HG03432 (cell line): ENCODE data around the gene UNC13C.

Experiments used
- ATAC-seq: cut with Tn5 transposase; IDR thresholded peaks from one replicate; pipeline ENCODE4 v1.9.1; 2021; ENCODE audit warnings: mild to moderate bottlenecking, moderate library complexity; ENCODE audit not compliant: unreplicated experiment

The UNC13C gene

GRCh38 chr15:54608876-54609835 lies 630.9 kb downstream of the UNC13C start:
- no peak for ATAC-seq

GRCh38 chr15:54618120-54618519 lies 639.9 kb downstream of the UNC13C start:
- ATAC-seq, result no peak

GRCh38 chr15:54619180-54619579 lies 640.9 kb downstream of the UNC13C start:
- ATAC-seq, result no peak

- ATAC-seq, result no peak
Measured at GRCh38 chr15:54620916-54621315, 642.7 kb downstream of the UNC13C start.

GRCh38 chr15:54636147-54636546 lies 657.9 kb downstream of the UNC13C start:
- ATAC-seq, result no peak

GRCh38 chr15:54638666-54639065 lies 660.4 kb downstream of the UNC13C start:
- no peak for ATAC-seq

- no peak for ATAC-seq
Measured at GRCh38 chr15:54640873-54641272, 662.6 kb downstream of the UNC13C start.

GRCh38 chr15:54644796-54645195 lies 666.6 kb downstream of the UNC13C start:
- no peak for ATAC-seq

GRCh38 chr15:54659646-54660045 lies 681.4 kb downstream of the UNC13C start:
- no peak for ATAC-seq

GRCh38 chr15:54660356-54660755 lies 682.1 kb downstream of the UNC13C start:
- ATAC-seq, result no peak

- no peak for ATAC-seq
Measured at GRCh38 chr15:54675241-54675640, 697.0 kb downstream of the UNC13C start.

GRCh38 chr15:54681584-54681983 lies 703.3 kb downstream of the UNC13C start:
- ATAC-seq, result peak; percentile 67
